GM12878 (cell line): Measurements from ENCODE around the gene PHF3. TPM values are rescaled to one million over a fixed set of nuclear protein-coding genes. Genes with fewer than 3 reads are reported as not detected.

Experiments used
- ATAC-seq: fragments of 200-7000 bp; cut with Tn5 transposase; 3 replicates; pipeline ENCODE4 v1.9.1; 2020; ENCODE audit warnings: mild to moderate bottlenecking, moderate library complexity
- Bru-seq: library from RNA; stranded (reverse); fragments of 400-500 nt; gene quantifications from one replicate; lab custom pipeline; 2021; lab: Mats Ljungman, UMichigan
- BruChase-seq, 2 experiments: library from RNA; stranded (reverse); fragments of 400-500 nt; gene quantifications; one replicate each; lab custom pipeline; 2021; lab: Mats Ljungman, UMichigan
- BruUV-seq: library from RNA; stranded (reverse); fragments of 400-500 nt; replicated peaks from 2 replicates; lab custom pipeline; 2021; lab: Mats Ljungman, UMichigan
- CTCF ChIA-PET: fragments of 300-600 bp; sonication (Branson Sonifier 250); formaldehyde crosslinking; extraction: SDS; loops from one replicate; lab custom pipeline; 2021; ENCODE audit warnings: inconsistent platforms; lab: Yijun Ruan, JAX
- POLR2A ChIA-PET: fragments of 350-600 bp; formaldehyde crosslinking; extraction: SDS; loops from one replicate; lab custom pipeline; 2021; ENCODE audit warnings: inconsistent platforms; lab: Charles Lee
- RAD21 ChIA-PET: fragments of 300-600 bp; sonication (Branson Sonifier 250); formaldehyde crosslinking; loops from one replicate; lab custom pipeline; 2023; ENCODE audit warnings: antibody characterized with exemption; ENCODE audit not compliant: unreplicated experiment; lab: Charles Lee
- SMC1A ChIA-PET: fragments of 300-600 bp; sonication (Branson Sonifier 250); formaldehyde crosslinking; loops from one replicate; lab custom pipeline; 2023; ENCODE audit not compliant: unreplicated experiment, uncharacterized antibody; lab: Charles Lee
- DNase-seq: peaks from one replicate; pipeline ENCODE4 v3.0.0-alpha.2; 2011; ENCODE audit warnings: low read depth, low spot score
- FAIRE-seq: peaks from 3 replicates; lab custom pipeline; 2011; peaks lifted over from hg19 to GRCh38; lab: Jason Lieb, UNC
- H2AFZ ChIP-seq: 2 replicates; pipeline ENCODE4 v1.6.0; 2011; ENCODE audit warnings: low read depth, low read length, control low read depth; ENCODE audit not compliant: control insufficient read depth
- H3K27ac ChIP-seq: 2 replicates; pipeline ENCODE4 v1.5.1; 2011; ENCODE audit warnings: control low read depth; ENCODE audit not compliant: control insufficient read depth, insufficient read depth
- H3K27me3 ChIP-seq, 2 experiments: replicated peaks in 1 of 2; 2 replicates each; pipeline versions ENCODE4 v1.6.0 to v1.6.1; 2011; ENCODE audit warnings: low read length in 1 of 2; ENCODE audit not compliant: control insufficient read depth in 2 of 2, insufficient read depth in 2 of 2
- H3K36me3 ChIP-seq, 2 experiments: 2 replicates each; pipeline ENCODE4 v1.5.1; 2011; ENCODE audit warnings: low read length in 1 of 2; ENCODE audit not compliant: control insufficient read depth in 2 of 2, insufficient read depth in 2 of 2
- H3K4me1 ChIP-seq: 2 replicates; pipeline ENCODE4 v1.6.1; 2011; ENCODE audit warnings: mild to moderate bottlenecking, low read length, moderate library complexity, mixed read lengths; ENCODE audit not compliant: control insufficient read depth, insufficient read depth
- H3K4me2 ChIP-seq: 2 replicates; pipeline ENCODE4 v1.6.0; 2011; ENCODE audit warnings: control low read depth; ENCODE audit not compliant: control insufficient read depth, insufficient read depth
- H3K4me3 ChIP-seq: fragments of 200-600 bp; sonication (generic); 2 replicates; pipeline ENCODE4 v1.5.1; 2016
- H3K79me2 ChIP-seq: 2 replicates; pipeline ENCODE4 v1.6.0; 2011; ENCODE audit warnings: low read length; ENCODE audit not compliant: control insufficient read depth, insufficient read depth
- H3K9ac ChIP-seq: 2 replicates; pipeline ENCODE4 v1.8.0; 2011; ENCODE audit warnings: low read length, control low read depth, mixed read lengths; ENCODE audit not compliant: control insufficient read depth, insufficient read depth
- H3K9me3 ChIP-seq: replicated peaks from 3 replicates; pipeline ENCODE4 v1.5.1; 2011; ENCODE audit warnings: mild to moderate bottlenecking, low read length; ENCODE audit not compliant: control insufficient read depth, insufficient read depth
- H4K20me1 ChIP-seq: 2 replicates; pipeline ENCODE4 v1.6.0; 2011; ENCODE audit not compliant: control insufficient read depth, insufficient read depth
- BACH1 ChIP-seq: fragments of 450-650 bp; IDR thresholded peaks from 2 replicates; pipeline ENCODE4 v1.6.1; 2017; ENCODE audit warnings: mild to moderate bottlenecking, borderline replicate concordance
- CHD2 ChIP-seq: IDR thresholded peaks from 2 replicates; pipeline ENCODE4 v1.6.1; 2011; ENCODE audit warnings: low read depth, low read length, improper control_type of control experiment, borderline replicate concordance
- HDAC2 ChIP-seq: fragments of 200-600 bp; sonication (generic); IDR thresholded peaks from 2 replicates; pipeline ENCODE4 v1.6.1; 2017
- IKZF1 ChIP-seq: fragments of 450-650 bp; conservative IDR thresholded peaks from 2 replicates; pipeline ENCODE4 v1.6.1; 2017; ENCODE audit warnings: antibody characterized with exemption, mild to moderate bottlenecking
- NKRF ChIP-seq: fragments of 450-650 bp; conservative IDR thresholded peaks from 2 replicates; pipeline ENCODE4 v1.6.1; 2017; ENCODE audit warnings: mild to moderate bottlenecking, moderate library complexity
- POLR2A ChIP-seq: IDR thresholded peaks from 2 replicates; pipeline ENCODE4 v1.6.1; 2011; ENCODE audit warnings: low read depth, mild to moderate bottlenecking, low read length
- RELA ChIP-seq: fragments of 450-650 bp; IDR thresholded peaks from 2 replicates; pipeline ENCODE4 v1.8.0; 2014; ENCODE audit warnings: borderline replicate concordance; ENCODE audit not compliant: partially characterized antibody
- TAF1 ChIP-seq: IDR thresholded peaks from 2 replicates; pipeline ENCODE4 v1.6.1; 2011; ENCODE audit warnings: mild to moderate bottlenecking, low read depth, low read length, borderline replicate concordance
- WGBS: methylation state at CpG from one replicate; pipeline ENCODE4 v1.1.6; 2016; ENCODE audit warnings: low lambda C conversion rate; ENCODE audit not compliant: insufficient replicate concordance, insufficient coverage; ENCODE audit errors: missing lambda C conversion rate; 5-methylcytosine and 5-hydroxymethylcytosine counted together
- in situ Hi-C: fragments of 300-500 bp; cut with MboI; formaldehyde crosslinking; loops from 9 replicates; pipeline ENCODE4 v1.14.3; 2018; ENCODE audit warnings: mixed read lengths
- intact Hi-C: fragments of 100-400 bp; cut with micrococcal nuclease; formaldehyde crosslinking; loops from one replicate; pipeline ENCODE4 v1.14.2; 2022; ENCODE audit not compliant: unreplicated experiment
- long read RNA-seq, 2 experiments: library from polyadenylated mRNA; unstranded; transcript quantifications; one replicate each; pipeline ENCODE4 v2.0.0, GENCODE V29; 2019 to 2020
- polyA minus RNA-seq, 3 experiments: library from RNA; depleted of rRNA, polyadenylated mRNA; stranded (reverse); fragments of >200 nt; gene quantifications; 2 replicates each; pipeline ENCODE4 v1.2.3, GENCODE V29; 2011
- polyA plus RNA-seq, 11 experiments: library from polyadenylated mRNA; depleted of rRNA in 4 of 11; unstranded in 6 of 11; stranded (reverse) in 5 of 11; fragments of >200 nt; fragmentation: Nextera tagmentation in 4 of 11; fragmentation: Illumina TruSeq in 1 of 11; extraction: Ambion mirVana in 4 of 11; extraction: Trizol in 1 of 11; gene quantifications; 1 replicate in 1 of 11; 2 replicates in 10 of 11; pipeline versions ENCODE4 v1.2.1 to v1.2.3, GENCODE V29; 2011 to 2016; ENCODE audit warnings: inconsistent platforms in 2 of 11, missing spikeins in 2 of 11, low read depth in 1 of 11
- total RNA-seq, 4 experiments: library from RNA; depleted of rRNA in 3 of 4; stranded (reverse); fragments of >200 nt in 3 of 4; fragmentation: Illumina TruSeq in 1 of 4; extraction: Trizol in 1 of 4; gene quantifications; 2 replicates each; pipeline versions ENCODE4 v1.2.1 to v1.2.3, GENCODE V29; 2013 to 2021
- TF ChIP-seq, protein P1 (sequence below): IDR thresholded peaks from 2 replicates; pipeline ENCODE4 v1.6.1; 2011; ENCODE audit warnings: borderline replicate concordance, low read depth, mild to moderate bottlenecking, moderate library complexity, mixed read lengths, low read length; ENCODE audit not compliant: insufficient read depth; ENCODE audit errors: extremely low read length

Gene PHF3, protein sequence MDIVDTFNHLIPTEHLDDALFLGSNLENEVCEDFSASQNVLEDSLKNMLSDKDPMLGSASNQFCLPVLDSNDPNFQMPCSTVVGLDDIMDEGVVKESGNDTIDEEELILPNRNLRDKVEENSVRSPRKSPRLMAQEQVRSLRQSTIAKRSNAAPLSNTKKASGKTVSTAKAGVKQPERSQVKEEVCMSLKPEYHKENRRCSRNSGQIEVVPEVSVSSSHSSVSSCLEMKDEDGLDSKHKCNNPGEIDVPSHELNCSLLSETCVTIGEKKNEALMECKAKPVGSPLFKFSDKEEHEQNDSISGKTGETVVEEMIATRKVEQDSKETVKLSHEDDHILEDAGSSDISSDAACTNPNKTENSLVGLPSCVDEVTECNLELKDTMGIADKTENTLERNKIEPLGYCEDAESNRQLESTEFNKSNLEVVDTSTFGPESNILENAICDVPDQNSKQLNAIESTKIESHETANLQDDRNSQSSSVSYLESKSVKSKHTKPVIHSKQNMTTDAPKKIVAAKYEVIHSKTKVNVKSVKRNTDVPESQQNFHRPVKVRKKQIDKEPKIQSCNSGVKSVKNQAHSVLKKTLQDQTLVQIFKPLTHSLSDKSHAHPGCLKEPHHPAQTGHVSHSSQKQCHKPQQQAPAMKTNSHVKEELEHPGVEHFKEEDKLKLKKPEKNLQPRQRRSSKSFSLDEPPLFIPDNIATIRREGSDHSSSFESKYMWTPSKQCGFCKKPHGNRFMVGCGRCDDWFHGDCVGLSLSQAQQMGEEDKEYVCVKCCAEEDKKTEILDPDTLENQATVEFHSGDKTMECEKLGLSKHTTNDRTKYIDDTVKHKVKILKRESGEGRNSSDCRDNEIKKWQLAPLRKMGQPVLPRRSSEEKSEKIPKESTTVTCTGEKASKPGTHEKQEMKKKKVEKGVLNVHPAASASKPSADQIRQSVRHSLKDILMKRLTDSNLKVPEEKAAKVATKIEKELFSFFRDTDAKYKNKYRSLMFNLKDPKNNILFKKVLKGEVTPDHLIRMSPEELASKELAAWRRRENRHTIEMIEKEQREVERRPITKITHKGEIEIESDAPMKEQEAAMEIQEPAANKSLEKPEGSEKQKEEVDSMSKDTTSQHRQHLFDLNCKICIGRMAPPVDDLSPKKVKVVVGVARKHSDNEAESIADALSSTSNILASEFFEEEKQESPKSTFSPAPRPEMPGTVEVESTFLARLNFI (N-terminal part only)
- 223 and 233 TPM in 2 replicates for total RNA-seq (2013; cell fraction: nucleolus; rRNA removed)
- 38.2 and 43.6 TPM in 2 replicates for total RNA-seq (2014; rRNA removed)
- total RNA-seq (2014; rRNA removed; fragmentation: Illumina TruSeq; extraction: Trizol), result 59.3 and 61.5 TPM in 2 replicates
- 39.4 and 41.1 TPM in 2 replicates for total RNA-seq (2021)
- polyA plus RNA-seq (2011; ENCODE audit: low read depth), result 12.7 TPM
- polyA plus RNA-seq (2011; rRNA removed), result 29.0 and 48.5 TPM in 2 replicates
- polyA plus RNA-seq (2011; cell fraction: cytosol; rRNA removed), result 6.4 and 7.9 TPM in 2 replicates
- polyA plus RNA-seq (2011; cell fraction: nucleus; rRNA removed), result 79.7 and 85.1 TPM in 2 replicates
- polyA plus RNA-seq (2012), result 20.3 and 28.3 TPM in 2 replicates
- polyA plus RNA-seq (2014; fragmentation: Illumina TruSeq; extraction: Trizol), result 34.3 and 42.9 TPM in 2 replicates
- polyA plus RNA-seq (2014; fragmentation: Nextera tagmentation; extraction: Ambion mirVana), result 1 to 10 TPM; 8.3 to 9.5 TPM
- polyA plus RNA-seq (2014; rRNA removed), result 17.2 and 18.6 TPM in 2 replicates
- polyA plus RNA-seq (2016; fragmentation: Nextera tagmentation; extraction: Ambion mirVana), result 10 to 100 TPM; 18.2 to 24.2 TPM
- 33.7 and 44.9 TPM in 2 replicates for polyA minus RNA-seq (2011; rRNA and poly(A)+ RNA removed)
- polyA minus RNA-seq (2011; cell fraction: cytosol; rRNA and poly(A)+ RNA removed), result 15.9 and 17.9 TPM in 2 replicates
- polyA minus RNA-seq (2011; cell fraction: nucleus; rRNA and poly(A)+ RNA removed), result 92.0 and 133 TPM in 2 replicates
- Bru-seq, nascent RNA, result percentile 94 among the genes with signal in this experiment
- BruChase-seq, experiment 1, labeled RNA remaining after a 6-hour chase, result percentile 86 among the genes with signal in this experiment
- BruChase-seq, experiment 2, labeled RNA remaining after a 2-hour chase, result percentile 92 among the genes with signal in this experiment
- long read RNA-seq, experiment 1, partial matches to known transcripts, result 13 of 17 reads
- long read RNA-seq, experiment 1, other reads (novel, unspliced or antisense), result 3 of 17 reads
- long read RNA-seq, experiment 2, partial matches to known transcripts, result 136 of 156 reads
- long read RNA-seq, experiment 2, other reads (novel, unspliced or antisense), result 18 of 156 reads

- H3K4me1 ChIP-seq, result no peaks in the 10 kb centered on the region
- no peaks in the 10 kb centered on the region for H3K27me3 ChIP-seq
- H3K79me2 ChIP-seq, result peaks cover 52% of the 10 kb centered on the region
- intact Hi-C loops (loop anchor here (2.0 to 5.0 kb wide), 3 partner anchors 15 to 283 kb away; no protein-coding TSS in a partner anchor), in situ Hi-C loops (no loop called here)
- ChIA-PET POLR2A (interaction anchor here (0.6 to 1.3 kb wide), 13 partner anchors 7 to 1687 kb away, joined by 3 to 5 read pairs (median 4); no protein-coding TSS in a partner anchor), CTCF (interaction anchor here (0.6 to 2.9 kb wide), 11 partner anchors 10 to 283 kb away, joined by 3 to 13 read pairs (median 4); no protein-coding TSS in a partner anchor), SMC1A (interaction anchor here (0.8 to 2.6 kb wide), 9 partner anchors 38 to 284 kb away, joined by 3 to 10 read pairs (median 3); no protein-coding TSS in a partner anchor), RAD21 (interaction anchor here (0.6 to 4.0 kb wide), 10 partner anchors 13 to 283 kb away, joined by 3 to 17 read pairs (median 5); no protein-coding TSS in a partner anchor)
- DNase-seq, result peak; percentile 56
- H3K9ac ChIP-seq, result peak within 1 kb of the TSS; percentile 90
- BruUV-seq, result no TSS peak
- 0 out of 4 replicates have a peak, but pooled peaks cover 0 to 1% of the 10 kb centered on the region in 2 experiments for H3K36me3 ChIP-seq
- peak; percentile 62 for FAIRE-seq
- under 1% methylated on average over 101 of the region's 126 CpGs for WGBS
- no peaks in the 10 kb centered on the region for H3K9me3 ChIP-seq
- peak within 1 kb of the TSS; percentile 93 for H3K27ac ChIP-seq
- H3K4me3 ChIP-seq, result peak within 1 kb of the TSS; percentile 78
- H4K20me1 ChIP-seq, result peaks cover 1% of the 10 kb centered on the region; the same call in 1 of the 2 replicates
- peak within 1 kb of the TSS; percentile 91 for H2AFZ ChIP-seq
- peak; percentile 88 for ATAC-seq
- peak within 1 kb of the TSS; percentile 73 for H3K4me2 ChIP-seq
- TF ChIP-seq CHD2 (peak; percentile 74), IKZF1 (peak; percentile 91), POLR2A (peak; percentile 85), NKRF (peak; percentile 77), TAF1 (peak; percentile 36; the same call in 1 of the 2 replicates), BACH1 (peak; percentile 80), RELA (peak; percentile 55), HDAC2 (no peak)
- TF ChIP-seq, protein P1, sequence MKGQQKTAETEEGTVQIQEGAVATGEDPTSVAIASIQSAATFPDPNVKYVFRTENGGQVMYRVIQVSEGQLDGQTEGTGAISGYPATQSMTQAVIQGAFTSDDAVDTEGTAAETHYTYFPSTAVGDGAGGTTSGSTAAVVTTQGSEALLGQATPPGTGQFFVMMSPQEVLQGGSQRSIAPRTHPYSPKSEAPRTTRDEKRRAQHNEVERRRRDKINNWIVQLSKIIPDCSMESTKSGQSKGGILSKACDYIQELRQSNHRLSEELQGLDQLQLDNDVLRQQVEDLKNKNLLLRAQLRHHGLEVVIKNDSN, result peak; percentile 96
Measured at GRCh38 chr6:63635588-63636517, at the start of gene PHF3. PHF3 (plus strand) TSS chr6:63635802; CDS start chr6:63646552, 10,750 bp downstream.
